Activated T-cell treated with anti-CD3 and anti-CD28 coated beads for 1 hour (primary cell): ENCODE data around the gene WNK1.

Experiments used
- DNase-seq: peaks from one replicate; pipeline ENCODE4 v3.0.0-alpha.2; 2020; ENCODE audit warnings: low read depth

WNK1 gene

GRCh38 chr12:951176-951575 lies 198.8 kb downstream of the WNK1 start:
- no peak for DNase-seq

- no peak for DNase-seq
Observed at GRCh38 chr12:953776-954175, 201.4 kb downstream of the WNK1 start.

- DNase-seq = no peak
Observed at GRCh38 chr12:954741-955140, 202.4 kb downstream of the WNK1 start.

GRCh38 chr12:955939-956338 lies 203.6 kb downstream of the WNK1 start:
- no peak for DNase-seq

- DNase-seq = no peak
Observed at GRCh38 chr12:958588-959123, 206.3 kb downstream of the WNK1 start.
